ENCODE measurements around the gene CCDC106. TPM values are rescaled to one million over a fixed set of nuclear protein-coding genes. Genes with fewer than 3 reads are reported as not detected.

The CCDC106 gene
- total RNA-seq, 2 donors from 2014 or later = 2.6 to 4.8 TPM

- no peak for DNase-seq
- Histone ChIP-seq H3K27ac (no peak overlapping the region), H3K27me3 (no peaks in the 10 kb centered on the region), H3K9ac (ENCODE audit: low read depth in 2 of 2, low read length in 2 of 2) (no peak overlapping the region), H3K4me3 (no peak overlapping the region), H3K4me1 (peaks cover 28% of the 10 kb centered on the region), H3K9me3 (no peaks in the 10 kb centered on the region), H3K36me3 (peaks cover 39% of the 10 kb centered on the region)
- intact Hi-C loops (cut with DNase I) = no loop called here
- no peak for TF ChIP-seq CTCF (IDR thresholded peaks at IDR 0.05)
These were observed 42.2 kb downstream of the CCDC106 start for GRCh38 chr19:55690109-55690768.

GRCh38 chr19:55690769-55691545, 42.9 kb downstream of the CCDC106 start:
- no peak for DNase-seq
- H3K4me1 ChIP-seq = peaks cover 23% of the 10 kb centered on the region
- H3K9me3 ChIP-seq = no peaks in the 10 kb centered on the region
- intact Hi-C loops (cut with DNase I) = no loop called here
- H3K27me3 ChIP-seq = no peaks in the 10 kb centered on the region
- no peak for TF ChIP-seq CTCF (IDR thresholded peaks at IDR 0.05)
- no peak overlapping the region for H3K4me3 ChIP-seq
- H3K36me3 ChIP-seq = peaks cover 39% of the 10 kb centered on the region
- no peak overlapping the region for H3K27ac ChIP-seq
- no peak overlapping the region for H3K9ac ChIP-seq (ENCODE audit: low read depth in 2 of 2, low read length in 2 of 2)

GRCh38 chr19:55691561-55692481, 43.8 kb downstream of the CCDC106 start:
- Histone ChIP-seq H3K9me3 (no peaks in the 10 kb centered on the region), H3K9ac (ENCODE audit: low read depth in 2 of 2, low read length in 2 of 2) (no peak overlapping the region), H3K36me3 (peaks cover 37% of the 10 kb centered on the region), H3K27ac (no peak overlapping the region), H3K4me3 (no peak overlapping the region), H3K27me3 (no peaks in the 10 kb centered on the region), H3K4me1 (peaks cover 20% of the 10 kb centered on the region)
- TF ChIP-seq CTCF (IDR thresholded peaks at IDR 0.05) = no peak
- no peak for DNase-seq
- intact Hi-C loops (cut with DNase I) = no loop called here

GRCh38 chr19:55692681-55693081, 44.7 kb downstream of the CCDC106 start:
- no peak for DNase-seq
- Histone ChIP-seq H3K27ac (no peak overlapping the region), H3K4me1 (peaks cover 13% of the 10 kb centered on the region), H3K9ac (ENCODE audit: low read depth in 2 of 2, low read length in 2 of 2) (no peak overlapping the region), H3K9me3 (no peaks in the 10 kb centered on the region), H3K4me3 (no peak overlapping the region), H3K36me3 (peaks cover 37% of the 10 kb centered on the region), H3K27me3 (no peaks in the 10 kb centered on the region)
- TF ChIP-seq CTCF (IDR thresholded peaks at IDR 0.05) = no peak
- intact Hi-C loops (cut with DNase I) = no loop called here

- no peak overlapping the region for H3K9ac ChIP-seq (ENCODE audit: low read depth in 2 of 2, low read length in 2 of 2)
- no peak overlapping the region for H3K27ac ChIP-seq
- intact Hi-C loops (cut with DNase I) = no loop called here
- H3K36me3 ChIP-seq = peaks cover 37% of the 10 kb centered on the region
- H3K4me3 ChIP-seq = no peak overlapping the region
- TF ChIP-seq CTCF (IDR thresholded peaks at IDR 0.05) = no peak
- H3K4me1 ChIP-seq = peaks cover 6% of the 10 kb centered on the region
- DNase-seq = no peak
- no peaks in the 10 kb centered on the region for H3K27me3 ChIP-seq
- no peaks in the 10 kb centered on the region for H3K9me3 ChIP-seq
These were observed 45.4 kb downstream of the CCDC106 start for GRCh38 chr19:55693336-55693974.
